Naive thymus-derived CD4-positive, alpha-beta T cell (primary cell): ENCODE data around the gene CRB1. TPM values are rescaled to one million over a fixed set of nuclear protein-coding genes. Genes with fewer than 3 reads are reported as not detected.

Experiments used
- ATAC-seq: fragments of 150-1000 bp; cut with Tn5 transposase; 2 replicates; pipeline ENCODE4 v1.10.0; 2021; ENCODE audit warnings: mild to moderate bottlenecking, moderate library complexity
- CTCF ChIA-PET: fragments of 350-600 bp; sonication (Branson Sonifier 250); formaldehyde crosslinking; loops from one replicate; lab custom pipeline; 2021; ENCODE audit warnings: antibody characterized with exemption; lab: Charles Lee
- POLR2A ChIA-PET: fragments of 350-600 bp; sonication (Branson Sonifier 250); formaldehyde crosslinking; loops from one replicate; lab custom pipeline; 2021; ENCODE audit warnings: antibody characterized with exemption, inconsistent platforms; lab: Charles Lee
- DNase-seq, 9 donors: peaks; one replicate each; pipeline versions ENCODE4 v3.0.0 to v3.0.0-alpha.2; 2020 to 2022; ENCODE audit warnings: mixed read lengths in 1 of 9
- H3K27ac ChIP-seq: one replicate; pipeline ENCODE4 v1.7.0; 2013; ENCODE audit warnings: mild to moderate bottlenecking, low read depth, low read length, moderate library complexity
- H3K27me3 ChIP-seq, 2 donors: one replicate each; pipeline ENCODE4 v1.7.0; 2013; ENCODE audit warnings: low read length in 2 of 2, mild to moderate bottlenecking in 2 of 2, moderate library complexity in 2 of 2; ENCODE audit not compliant: control insufficient read depth in 2 of 2, insufficient read depth in 2 of 2
- H3K36me3 ChIP-seq, 3 experiments: 1 replicate in 2 of 3; 2 replicates in 1 of 3; pipeline ENCODE4 v1.7.0; 2013; ENCODE audit warnings: low read length in 3 of 3, mild to moderate bottlenecking in 3 of 3, moderate library complexity in 1 of 3; ENCODE audit not compliant: insufficient read depth in 3 of 3, control insufficient read depth in 2 of 3
- H3K4me1 ChIP-seq, 2 donors: one replicate each; pipeline ENCODE4 v1.7.0; 2013; ENCODE audit warnings: low read length in 2 of 2, mild to moderate bottlenecking in 2 of 2, moderate library complexity in 1 of 2; ENCODE audit not compliant: control insufficient read depth in 2 of 2, insufficient read depth in 2 of 2
- H3K4me3 ChIP-seq: 2 replicates; pipeline ENCODE4 v1.7.0; 2013; ENCODE audit warnings: mild to moderate bottlenecking, low read length
- H3K9me3 ChIP-seq, 3 experiments: 1 replicate in 2 of 3; 2 replicates in 1 of 3; pipeline ENCODE4 v1.7.0; 2013; ENCODE audit warnings: low read length in 3 of 3; ENCODE audit not compliant: control insufficient read depth in 2 of 3
- H3K27ac Mint-ChIP-seq, 9 donors: one replicate each; pipeline ENCODE4 v1.8.0; 2020 to 2022; ENCODE audit warnings: mixed read lengths in 9 of 9, mild to moderate bottlenecking in 8 of 9, moderate library complexity in 5 of 9, inconsistent platforms in 2 of 9
- H3K27me3 Mint-ChIP-seq, 5 donors: one replicate each; pipeline ENCODE4 v1.8.0; 2021 to 2022; ENCODE audit warnings: mixed read lengths in 5 of 5, mild to moderate bottlenecking in 1 of 5
- H3K36me3 Mint-ChIP-seq, 5 donors: one replicate each; pipeline ENCODE4 v1.8.0; 2020 to 2022; ENCODE audit warnings: mixed read lengths in 5 of 5, mild to moderate bottlenecking in 3 of 5, inconsistent platforms in 1 of 5
- H3K4me1 Mint-ChIP-seq, 7 donors: one replicate each; pipeline ENCODE4 v1.8.0; 2020 to 2022; ENCODE audit warnings: mixed read lengths in 7 of 7, mild to moderate bottlenecking in 3 of 7, inconsistent platforms in 1 of 7
- H3K4me3 Mint-ChIP-seq, 10 donors: one replicate each; pipeline ENCODE4 v1.8.0; 2020 to 2022; ENCODE audit warnings: mild to moderate bottlenecking in 10 of 10, mixed read lengths in 10 of 10, moderate library complexity in 6 of 10, inconsistent platforms in 2 of 10
- H3K9me3 Mint-ChIP-seq, 11 donors: one replicate each; pipeline ENCODE4 v1.8.0; 2020 to 2022; ENCODE audit warnings: mixed read lengths in 11 of 11, mild to moderate bottlenecking in 4 of 11, inconsistent platforms in 1 of 11, moderate library complexity in 1 of 11
- intact Hi-C, 2 donors: fragments of 100-400 bp; cut with micrococcal nuclease; formaldehyde crosslinking; loops; one replicate each; pipeline ENCODE4 v1.15.1; 2023
- polyA plus RNA-seq, 2 donors: library from polyadenylated mRNA; unstranded; fragments of 300-500 nt; fragmentation: Illumina TruSeq; gene quantifications; one replicate each; pipeline ENCODE4 v1.2.3, GENCODE V29; 2021
- total RNA-seq, 6 experiments: library from RNA in 5 of 6; stranded (reverse) in 5 of 6; gene quantifications; 1 replicate in 5 of 6; 2 replicates in 1 of 6; pipeline ENCODE4 v1.2.3 and lab custom pipeline; 2021 to 2026

CRB1 gene
- total and polyA plus RNA-seq, 7 experiments from 2014 or later: 0.08 to 3.2 (median 0.49) TPM; not detected in 2

- ChIA-PET POLR2A (no interaction called here), CTCF (no interaction called here)
- no peaks in the 10 kb centered on the region for H3K4me1 ChIP-seq
- Mint-ChIP-seq H3K9me3 (no peaks in the 10 kb centered on the region), H3K27ac (no peak overlapping the region), H3K4me1 (peaks cover 0 to 8% (median 5%) of the 10 kb centered on the region in 7 donors), H3K4me3 (no peak overlapping the region), H3K27me3 (peaks cover 0 to 5% (median 0%) of the 10 kb centered on the region in 5 donors), H3K36me3 (no peaks in the 10 kb centered on the region)
- intact Hi-C loops: no loop called here
- no peaks in the 10 kb centered on the region for H3K36me3 ChIP-seq
- no peaks in the 10 kb centered on the region for H3K9me3 ChIP-seq
- H3K4me3 ChIP-seq: no peak overlapping the region
- H3K27ac ChIP-seq: no peak overlapping the region
- no peaks in the 10 kb centered on the region for H3K27me3 ChIP-seq
- DNase-seq (no peak), ATAC-seq (no peak)
These were observed 203.4 kb downstream of the CRB1 start for GRCh38 chr1:197471248-197471985.

GRCh38 chr1:197472141-197472540 is 204.1 kb downstream of the CRB1 start:
- H3K36me3 ChIP-seq: no peaks in the 10 kb centered on the region
- ATAC-seq (no peak), DNase-seq (no peak)
- ChIA-PET CTCF (no interaction called here), POLR2A (no interaction called here)
- H3K4me1 ChIP-seq: no peaks in the 10 kb centered on the region
- peaks cover 0 to 8% (median 5%) of the 10 kb centered on the region in 7 donors for H3K4me1 Mint-ChIP-seq
- H3K27me3 ChIP-seq: no peaks in the 10 kb centered on the region
- no peak overlapping the region for H3K27ac ChIP-seq
- H3K4me3 Mint-ChIP-seq: no peak overlapping the region
- no peak overlapping the region for H3K4me3 ChIP-seq
- H3K27ac Mint-ChIP-seq: no peak overlapping the region
- H3K9me3 Mint-ChIP-seq: no peaks in the 10 kb centered on the region
- intact Hi-C loops: no loop called here
- no peaks in the 10 kb centered on the region for H3K9me3 ChIP-seq
- H3K36me3 Mint-ChIP-seq: no peaks in the 10 kb centered on the region
- peaks cover 0 to 9% (median 0%) of the 10 kb centered on the region in 5 donors for H3K27me3 Mint-ChIP-seq

GRCh38 chr1:197480446-197480845 is 212.4 kb downstream of the CRB1 start:
- H3K27me3 Mint-ChIP-seq: peaks cover 0 to 13% (median under 1%) of the 10 kb centered on the region in 5 donors
- Histone ChIP-seq H3K4me1 (peaks cover 7 to 11% of the 10 kb centered on the region in 2 donors), H3K27ac (no peak overlapping the region), H3K36me3 (no peaks in the 10 kb centered on the region), H3K27me3 (no peaks in the 10 kb centered on the region), H3K9me3 (no peaks in the 10 kb centered on the region), H3K4me3 (no peak overlapping the region)
- peaks cover 4 to 22% (median 19%) of the 10 kb centered on the region in 7 donors for H3K4me1 Mint-ChIP-seq
- H3K4me3 Mint-ChIP-seq: peak overlapping the region in 1 of 10 donors; percentile 51
- intact Hi-C loops: loop anchor here in 1 of 2 donors (5.0 kb wide), 1 partner anchor 88 kb away; no protein-coding TSS in a partner anchor
- H3K9me3 Mint-ChIP-seq: no peaks in the 10 kb centered on the region
- H3K36me3 Mint-ChIP-seq: no peaks in the 10 kb centered on the region
- ATAC-seq (no peak), DNase-seq (no peak)
- no peak overlapping the region for H3K27ac Mint-ChIP-seq
- CTCF ChIA-PET: no interaction called here
- POLR2A ChIA-PET: no interaction called here

- DNase-seq: peak in 6 of 9 donors; percentile 5 to 43 (median 36)
- ChIA-PET POLR2A (no interaction called here), CTCF (no interaction called here)
- Mint-ChIP-seq H3K27ac (peak overlapping the region in 5 of 9 donors; percentile 20 to 88 (median 67)), H3K9me3 (no peaks in the 10 kb centered on the region), H3K27me3 (peaks cover 0 to 13% (median 3%) of the 10 kb centered on the region in 5 donors), H3K4me1 (peaks cover 4 to 22% (median 19%) of the 10 kb centered on the region in 7 donors), H3K36me3 (peaks cover 0 to 4% (median 0%) of the 10 kb centered on the region in 5 donors), H3K4me3 (peak overlapping the region in 9 of 10 donors; percentile 31 to 70 (median 46))
- H3K9me3 ChIP-seq: no peaks in the 10 kb centered on the region
- ATAC-seq: peak; percentile 76
- no peaks in the 10 kb centered on the region for H3K27me3 ChIP-seq
- no peak overlapping the region for H3K4me3 ChIP-seq
- H3K27ac ChIP-seq: no peak overlapping the region
- H3K36me3 ChIP-seq: no peaks in the 10 kb centered on the region
- intact Hi-C loops: loop anchor here in 1 of 2 donors (5.0 kb wide), 1 partner anchor 89 kb away; no protein-coding TSS in a partner anchor
- H3K4me1 ChIP-seq: peaks cover 7 to 11% of the 10 kb centered on the region in 2 donors
These were observed 213.0 kb downstream of the CRB1 start for GRCh38 chr1:197481101-197481500.

GRCh38 chr1:197485790-197486189 is 217.7 kb downstream of the CRB1 start:
- DNase-seq: no peak
- peaks cover 0 to 19% (median 3%) of the 10 kb centered on the region in 5 donors for H3K27me3 Mint-ChIP-seq
- Histone ChIP-seq H3K4me3 (no peak overlapping the region), H3K9me3 (no peaks in the 10 kb centered on the region), H3K27me3 (no peaks in the 10 kb centered on the region), H3K27ac (no peak overlapping the region), H3K36me3 (no peaks in the 10 kb centered on the region), H3K4me1 (peaks cover 7 to 9% of the 10 kb centered on the region in 2 donors)
- no peak overlapping the region for H3K4me3 Mint-ChIP-seq
- intact Hi-C loops: no loop called here
- H3K27ac Mint-ChIP-seq: peak overlapping the region in 1 of 9 donors; percentile 15
- CTCF ChIA-PET: no interaction called here
- H3K9me3 Mint-ChIP-seq: peaks cover 0 to 1% (median 0%) of the 10 kb centered on the region in 11 donors
- POLR2A ChIA-PET: no interaction called here
- H3K36me3 Mint-ChIP-seq: peaks cover 0 to 4% (median 0%) of the 10 kb centered on the region in 5 donors
- peaks cover 4 to 17% (median 13%) of the 10 kb centered on the region in 7 donors for H3K4me1 Mint-ChIP-seq
- no peak for ATAC-seq

GRCh38 chr1:197486946-197487345 is 218.9 kb downstream of the CRB1 start:
- Mint-ChIP-seq H3K4me3 (no peak overlapping the region), H3K4me1 (peaks cover 0 to 5% (median 2%) of the 10 kb centered on the region in 7 donors), H3K9me3 (peaks cover 0 to 1% (median 0%) of the 10 kb centered on the region in 11 donors), H3K27ac (no peak overlapping the region), H3K27me3 (peaks cover 0 to 19% (median 5%) of the 10 kb centered on the region in 5 donors), H3K36me3 (peaks cover 0 to 4% (median 0%) of the 10 kb centered on the region in 5 donors)
- CTCF ChIA-PET: no interaction called here
- H3K9me3 ChIP-seq: no peaks in the 10 kb centered on the region
- H3K27me3 ChIP-seq: no peaks in the 10 kb centered on the region
- POLR2A ChIA-PET: no interaction called here
- H3K4me3 ChIP-seq: no peak overlapping the region
- no peaks in the 10 kb centered on the region for H3K36me3 ChIP-seq
- no peak overlapping the region for H3K27ac ChIP-seq
- intact Hi-C loops: no loop called here
- DNase-seq (no peak), ATAC-seq (no peak)
- no peaks in the 10 kb centered on the region for H3K4me1 ChIP-seq
